ENCODE results near the gene VGLL4. TPM values are rescaled to one million over a fixed set of nuclear protein-coding genes. Genes with fewer than 3 reads are reported as not detected.
A peak's percentile ranks its signal among the peaks of the same experiment; 100 is the strongest.
"Not testable (repeated sequence)": the region's sequence is repeated elsewhere in the genome, so short reads cannot be mapped to it uniquely, and the experiment has no call there.

VGLL4 gene
- total and polyA plus RNA-seq, 4 donors, result 44.7 to 104 (median 70.7) TPM

- H3K4me1 ChIP-seq (ENCODE audit: control insufficient read depth in 1 of 2, insufficient read depth in 2 of 2, low read length in 2 of 2), result peaks cover 6 to 9% of the 10 kb centered on the region in 2 donors
- DNase-seq (peak in 1 of 2 donors; percentile 82), ATAC-seq (ENCODE audit: low FRiP score) (peak; percentile 84)
- no peak overlapping the region for H3K4me3 ChIP-seq (ENCODE audit: low read length in 2 of 2)
- intact Hi-C loops (cut with DNase I), result no loop called here
- H3K9me3 ChIP-seq (ENCODE audit: control insufficient read depth, low read length), result no peaks in the 10 kb centered on the region
- H3K27ac ChIP-seq (ENCODE audit: low read depth in 1 of 2, low read length in 2 of 2), result peak overlapping the region; percentile 49 to 79
- no peaks in the 10 kb centered on the region for H3K36me3 ChIP-seq (ENCODE audit: control insufficient read depth in 1 of 2, insufficient read depth in 2 of 2, low read length in 1 of 2)
- H3K27me3 ChIP-seq (ENCODE audit: control insufficient read depth in 1 of 2, insufficient read depth in 2 of 2, low read length in 1 of 2), result no peaks in the 10 kb centered on the region
- 6% methylated on average over 7 of the region's 7 CpGs for WGBS, 2 donors
Observed at GRCh38 chr3:11514191-11514821, 129.4 kb downstream of the VGLL4 start.

- no peak for ATAC-seq (ENCODE audit: low FRiP score)
- WGBS, 2 donors, result 58 to 68% methylated on average over 3 of the region's 3 CpGs
- Histone ChIP-seq H3K27ac (ENCODE audit: low read depth in 1 of 2, low read length in 2 of 2) (peak overlapping the region; percentile 8 to 49), H3K36me3 (ENCODE audit: control insufficient read depth in 1 of 2, insufficient read depth in 2 of 2, low read length in 1 of 2) (no peaks in the 10 kb centered on the region), H3K9me3 (ENCODE audit: control insufficient read depth, low read length) (no peaks in the 10 kb centered on the region), H3K4me3 (ENCODE audit: low read length in 2 of 2) (no peak overlapping the region), H3K27me3 (ENCODE audit: control insufficient read depth in 1 of 2, insufficient read depth in 2 of 2, low read length in 1 of 2) (no peaks in the 10 kb centered on the region), H3K4me1 (ENCODE audit: control insufficient read depth in 1 of 2, insufficient read depth in 2 of 2, low read length in 2 of 2) (peaks cover 6 to 9% of the 10 kb centered on the region in 2 donors)
- intact Hi-C loops (cut with DNase I), result no loop called here
- no peak for DNase-seq
Observed at GRCh38 chr3:11513817-11514135, 129.9 kb downstream of the VGLL4 start.

GRCh38 chr3:11513125-11513816, 130.4 kb downstream of the VGLL4 start:
- H3K4me3 ChIP-seq (ENCODE audit: low read length in 2 of 2); ATAC-seq (ENCODE audit: low FRiP score); H3K9me3 ChIP-seq (ENCODE audit: control insufficient read depth, low read length); intact Hi-C loops (cut with DNase I); H3K36me3 ChIP-seq (ENCODE audit: control insufficient read depth in 1 of 2, insufficient read depth in 2 of 2, low read length in 1 of 2); DNase-seq; H3K27me3 ChIP-seq (ENCODE audit: control insufficient read depth in 1 of 2, insufficient read depth in 2 of 2, low read length in 1 of 2): not testable (repeated sequence)
- Histone ChIP-seq H3K4me1 (ENCODE audit: control insufficient read depth in 1 of 2, insufficient read depth in 2 of 2, low read length in 2 of 2) (peaks cover 6 to 13% of the 10 kb centered on the region in 2 donors), H3K27ac (ENCODE audit: low read depth in 1 of 2, low read length in 2 of 2) (peak overlapping the region; percentile 8 to 49)
- 88 to 93% methylated on average over 27 of the region's 27 CpGs for WGBS, 2 donors

GRCh38 chr3:11511606-11512005, 132.1 kb downstream of the VGLL4 start:
- H3K36me3 ChIP-seq (ENCODE audit: control insufficient read depth in 1 of 2, insufficient read depth in 2 of 2, low read length in 1 of 2); H3K4me3 ChIP-seq (ENCODE audit: low read length in 2 of 2); DNase-seq; H3K9me3 ChIP-seq (ENCODE audit: control insufficient read depth, low read length); ATAC-seq (ENCODE audit: low FRiP score); H3K27me3 ChIP-seq (ENCODE audit: control insufficient read depth in 1 of 2, insufficient read depth in 2 of 2, low read length in 1 of 2); intact Hi-C loops (cut with DNase I); H3K27ac ChIP-seq (ENCODE audit: low read depth in 1 of 2, low read length in 2 of 2): not testable (repeated sequence)
- 94 to 98% methylated on average over 12 to 20 of the region's 20 CpGs for WGBS, 2 donors
- H3K4me1 ChIP-seq (ENCODE audit: control insufficient read depth in 1 of 2, insufficient read depth in 2 of 2, low read length in 2 of 2), result peaks cover 9 to 14% of the 10 kb centered on the region in 2 donors

- no peaks in the 10 kb centered on the region for H3K9me3 ChIP-seq (ENCODE audit: control insufficient read depth, low read length)
- DNase-seq (no peak), ATAC-seq (ENCODE audit: low FRiP score) (no peak)
- H3K36me3 ChIP-seq (ENCODE audit: control insufficient read depth in 1 of 2, insufficient read depth in 2 of 2, low read length in 1 of 2), result no peaks in the 10 kb centered on the region
- no peaks in the 10 kb centered on the region for H3K27me3 ChIP-seq (ENCODE audit: control insufficient read depth in 1 of 2, insufficient read depth in 2 of 2, low read length in 1 of 2)
- peaks cover 9 to 14% of the 10 kb centered on the region in 2 donors for H3K4me1 ChIP-seq (ENCODE audit: control insufficient read depth in 1 of 2, insufficient read depth in 2 of 2, low read length in 2 of 2)
- H3K27ac ChIP-seq (ENCODE audit: low read depth in 1 of 2, low read length in 2 of 2), result peak overlapping the region; percentile 98
- intact Hi-C loops (cut with DNase I), result no loop called here
- H3K4me3 ChIP-seq (ENCODE audit: low read length in 2 of 2), result no peak overlapping the region
- 74 to 78% methylated on average over 5 of the region's 5 CpGs for WGBS, 2 donors
Observed at GRCh38 chr3:11510356-11510755, 133.4 kb downstream of the VGLL4 start.

- Histone ChIP-seq H3K27ac (ENCODE audit: low read depth in 1 of 2, low read length in 2 of 2) (peak overlapping the region; percentile 98), H3K4me3 (ENCODE audit: low read length in 2 of 2) (no peak overlapping the region), H3K4me1 (ENCODE audit: control insufficient read depth in 1 of 2, insufficient read depth in 2 of 2, low read length in 2 of 2) (peaks cover 9 to 14% of the 10 kb centered on the region in 2 donors), H3K9me3 (ENCODE audit: control insufficient read depth, low read length) (no peaks in the 10 kb centered on the region), H3K27me3 (ENCODE audit: control insufficient read depth in 1 of 2, insufficient read depth in 2 of 2, low read length in 1 of 2) (no peaks in the 10 kb centered on the region), H3K36me3 (ENCODE audit: control insufficient read depth in 1 of 2, insufficient read depth in 2 of 2, low read length in 1 of 2) (no peaks in the 10 kb centered on the region)
- WGBS, 2 donors, result 32 to 38% methylated on average over 5 of the region's 5 CpGs
- ATAC-seq (ENCODE audit: low FRiP score) (no peak), DNase-seq (no peak)
- intact Hi-C loops (cut with DNase I), result no loop called here
Observed at GRCh38 chr3:11510001-11510340, 133.7 kb downstream of the VGLL4 start.

- Histone ChIP-seq H3K27me3 (ENCODE audit: control insufficient read depth in 1 of 2, insufficient read depth in 2 of 2, low read length in 1 of 2) (no peaks in the 10 kb centered on the region), H3K4me1 (ENCODE audit: control insufficient read depth in 1 of 2, insufficient read depth in 2 of 2, low read length in 2 of 2) (peaks cover 9 to 11% of the 10 kb centered on the region in 2 donors), H3K27ac (ENCODE audit: low read depth in 1 of 2, low read length in 2 of 2) (peak overlapping the region; percentile 62 to 98), H3K36me3 (ENCODE audit: control insufficient read depth in 1 of 2, insufficient read depth in 2 of 2, low read length in 1 of 2) (no peaks in the 10 kb centered on the region), H3K4me3 (ENCODE audit: low read length in 2 of 2) (peak overlapping the region in 1 of 2 donors; percentile 13), H3K9me3 (ENCODE audit: control insufficient read depth, low read length) (no peaks in the 10 kb centered on the region)
- WGBS, 2 donors, result 3 to 5% methylated on average over 9 of the region's 9 CpGs
- intact Hi-C loops (cut with DNase I), result loop anchor here (5.0 to 10.0 kb wide), 4 partner anchors 42 to 133 kb away; partner anchors contain the start of gene VGLL4 (in 1 of the 2)
- peak; percentile 94 for ATAC-seq (ENCODE audit: low FRiP score)
- DNase-seq, result peak; percentile 86 to 87
Observed at GRCh38 chr3:11509173-11510000, 134.3 kb downstream of the VGLL4 start.

- H3K36me3 ChIP-seq (ENCODE audit: control insufficient read depth in 1 of 2, insufficient read depth in 2 of 2, low read length in 1 of 2), result no peaks in the 10 kb centered on the region
- no peaks in the 10 kb centered on the region for H3K27me3 ChIP-seq (ENCODE audit: control insufficient read depth in 1 of 2, insufficient read depth in 2 of 2, low read length in 1 of 2)
- H3K27ac ChIP-seq (ENCODE audit: low read depth in 1 of 2, low read length in 2 of 2), result peak overlapping the region; percentile 98 to 99
- intact Hi-C loops (cut with DNase I), result loop anchor here (5.0 to 10.0 kb wide), 4 partner anchors 41 to 134 kb away; partner anchors contain the start of gene VGLL4 (in 1 of the 2)
- no peak overlapping the region for H3K4me3 ChIP-seq (ENCODE audit: low read length in 2 of 2)
- peak; percentile 19 for ATAC-seq (ENCODE audit: low FRiP score)
- DNase-seq, result no peak
- H3K4me1 ChIP-seq (ENCODE audit: control insufficient read depth in 1 of 2, insufficient read depth in 2 of 2, low read length in 2 of 2), result peaks cover 6 to 9% of the 10 kb centered on the region in 2 donors
- 31 to 45% methylated on average over 5 of the region's 5 CpGs for WGBS, 2 donors
- no peaks in the 10 kb centered on the region for H3K9me3 ChIP-seq (ENCODE audit: control insufficient read depth, low read length)
Observed at GRCh38 chr3:11508346-11509172, 135.2 kb downstream of the VGLL4 start.
